Mononuclear cell (primary cell): ENCODE results near the gene S100A13. TPM values are rescaled to one million over a fixed set of nuclear protein-coding genes. Genes with fewer than 3 reads are reported as not detected.

ENCODE experiments used
- H3K27me3 ChIP-seq: 2 replicates; pipeline ENCODE4 v1.6.0; 2011; ENCODE audit warnings: low read length, control low read depth; ENCODE audit not compliant: insufficient read depth
- H3K4me1 ChIP-seq: 2 replicates; pipeline ENCODE4 v1.5.1; 2011; ENCODE audit warnings: mild to moderate bottlenecking, low read length, control low read depth; ENCODE audit not compliant: insufficient read depth
- H3K4me3 ChIP-seq: 2 replicates; pipeline ENCODE4 v1.5.1; 2011; ENCODE audit warnings: mild to moderate bottlenecking, low read length, moderate library complexity
- H3K9me3 ChIP-seq: 2 replicates; pipeline ENCODE4 v1.5.1; 2011; ENCODE audit warnings: low read depth, mild to moderate bottlenecking, control low read depth, low read length
- total RNA-seq: library from RNA; depleted of rRNA; stranded (reverse); fragments of >200 nt; gene quantifications from one replicate; pipeline ENCODE4 v1.2.3, GENCODE V29; 2012

S100A13 gene
- total RNA-seq, 1 donor = 1.2 TPM

DNA sequence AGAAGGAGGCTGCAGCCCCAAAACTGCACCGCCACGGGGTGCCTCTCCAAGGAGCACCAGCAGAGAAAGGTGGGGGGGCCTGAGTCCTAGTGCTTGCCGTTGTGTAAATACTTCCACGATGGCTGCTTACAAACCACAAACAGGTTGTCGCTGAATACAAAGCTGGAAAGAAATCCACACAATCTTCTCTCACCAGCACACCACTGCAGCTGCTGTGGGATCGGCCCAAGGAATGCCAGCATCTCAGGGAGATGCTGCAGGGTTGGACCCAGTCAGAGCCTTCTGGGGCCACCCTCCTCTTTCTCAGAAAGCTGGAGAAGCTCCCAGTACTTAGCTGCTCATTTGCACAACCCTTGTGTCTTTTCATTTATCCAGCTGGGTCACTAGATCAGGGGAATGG, 8.1 kb downstream of the S100A13 start:
- no peak overlapping the region for H3K4me3 ChIP-seq
- H3K9me3 ChIP-seq = no peaks in the 10 kb centered on the region
- no peaks in the 10 kb centered on the region for H3K27me3 ChIP-seq
- peaks cover 35% of the 10 kb centered on the region for H3K4me1 ChIP-seq

DNA sequence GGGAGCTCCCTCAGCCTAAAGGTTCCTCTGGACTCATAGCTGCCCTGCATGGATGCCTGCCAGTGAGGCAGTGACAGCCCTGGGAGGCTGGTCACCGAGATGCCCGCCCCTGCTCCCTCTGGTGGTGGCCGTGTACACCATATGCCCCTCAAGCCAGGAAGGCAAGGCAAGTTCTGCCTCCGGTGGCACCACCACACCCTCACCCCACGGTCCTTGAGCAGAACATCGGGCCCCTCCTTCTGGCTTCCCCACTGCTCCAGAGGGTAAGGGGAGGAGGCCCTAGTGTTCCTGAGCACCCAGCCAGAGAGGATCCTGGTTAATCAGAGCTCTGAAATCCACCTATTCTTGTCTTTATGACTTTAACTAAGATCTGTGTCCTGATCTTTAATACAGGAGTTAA, 9.6 kb downstream of the S100A13 start:
- H3K4me1 ChIP-seq = peaks cover 20% of the 10 kb centered on the region
- H3K27me3 ChIP-seq = no peaks in the 10 kb centered on the region
- H3K9me3 ChIP-seq = no peaks in the 10 kb centered on the region
- H3K4me3 ChIP-seq = no peak overlapping the region

DNA sequence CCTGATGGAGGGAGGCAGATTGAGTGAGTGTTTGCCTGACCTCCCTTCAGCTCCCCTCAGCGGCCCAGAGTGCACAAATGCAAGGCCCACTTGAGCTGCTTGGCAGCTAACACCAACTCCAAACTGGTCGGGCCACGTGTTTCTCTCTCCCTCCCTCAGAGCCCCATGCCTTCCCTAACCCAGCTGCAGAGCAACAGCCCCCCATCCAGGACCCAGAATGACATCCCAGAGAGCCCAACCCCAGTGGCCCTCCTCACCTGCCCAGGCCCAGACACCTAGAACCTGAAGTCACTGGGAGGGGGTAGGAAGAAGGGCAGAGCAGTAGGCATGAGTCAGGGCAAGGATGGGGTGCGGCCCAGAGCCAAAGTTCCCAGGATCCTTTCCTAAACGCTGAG, 10.4 kb downstream of the S100A13 start:
- H3K4me1 ChIP-seq = peaks cover 18% of the 10 kb centered on the region
- H3K9me3 ChIP-seq = no peaks in the 10 kb centered on the region
- no peak overlapping the region for H3K4me3 ChIP-seq
- H3K27me3 ChIP-seq = no peaks in the 10 kb centered on the region

DNA sequence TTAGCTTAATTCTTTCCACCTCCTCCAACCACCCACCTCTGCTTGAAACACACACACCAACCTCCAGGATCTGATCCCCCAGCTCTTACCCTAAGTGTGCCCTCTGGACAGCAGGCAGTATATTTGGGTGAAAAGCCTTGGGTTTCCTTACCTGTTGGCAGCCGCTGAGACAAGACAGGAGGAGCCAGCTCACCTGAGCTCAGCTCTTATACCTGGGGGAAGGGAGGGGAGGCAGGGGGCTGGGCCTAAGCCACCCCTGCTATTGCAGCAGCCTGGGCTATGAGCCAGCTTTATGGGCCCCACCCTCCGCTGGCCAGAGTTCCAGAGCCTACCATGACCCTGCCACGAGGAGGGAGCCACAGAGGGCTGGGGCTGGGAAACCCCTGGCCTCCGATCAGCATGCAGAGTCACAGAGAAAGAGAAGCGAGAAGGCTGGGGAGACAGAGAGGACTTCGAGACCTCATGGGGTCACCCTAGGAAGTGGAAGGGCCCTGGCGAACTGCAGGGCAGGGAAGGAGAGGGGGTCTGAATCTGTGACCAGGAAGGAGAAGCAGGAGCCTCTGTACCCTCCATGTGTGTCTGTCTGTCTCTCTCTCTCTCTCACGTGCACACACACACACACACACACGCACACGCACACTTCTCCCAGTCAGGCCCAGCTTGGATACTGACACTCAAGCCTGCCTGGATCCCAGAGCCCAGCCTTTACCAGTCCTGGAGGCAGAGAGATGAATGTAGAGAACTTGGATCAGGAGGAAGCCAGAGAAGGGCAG, 11.0 kb downstream of the S100A13 start, which contains the start of gene S100A14:
TSS of gene S100A14 (minus strand) at position 182 of the 773 bp plus-strand sequence. CDS start 467 bp downstream, outside the sequence.
- no peak within 1 kb of the TSS for H3K4me3 ChIP-seq
- H3K4me1 ChIP-seq = peaks cover 21% of the 10 kb centered on the region
- H3K9me3 ChIP-seq = no peaks in the 10 kb centered on the region
- H3K27me3 ChIP-seq = no peaks in the 10 kb centered on the region

DNA sequence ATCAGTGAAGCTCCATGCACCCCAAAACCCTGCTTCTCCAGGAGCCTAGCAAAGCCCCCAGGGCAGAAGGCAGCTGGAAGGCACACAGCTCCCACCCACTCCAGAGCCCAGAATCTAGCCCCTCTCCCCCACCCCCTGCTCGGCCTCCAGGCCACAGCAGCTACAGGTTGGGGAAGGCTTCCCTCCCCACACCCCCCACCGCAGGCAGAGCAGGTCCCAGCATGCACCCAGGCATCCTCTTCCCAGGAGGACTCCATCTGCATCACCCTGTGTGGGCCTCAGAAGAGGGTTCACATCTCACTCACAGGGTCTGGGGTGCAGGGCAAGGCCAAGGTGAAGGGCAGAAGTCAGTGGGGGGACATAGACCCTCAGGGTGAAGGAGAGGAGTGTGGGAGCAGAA, 11.9 kb downstream of the S100A13 start:
- Histone ChIP-seq H3K9me3 (no peaks in the 10 kb centered on the region), H3K27me3 (no peaks in the 10 kb centered on the region), H3K4me3 (no peak overlapping the region), H3K4me1 (peaks cover 29% of the 10 kb centered on the region)

DNA sequence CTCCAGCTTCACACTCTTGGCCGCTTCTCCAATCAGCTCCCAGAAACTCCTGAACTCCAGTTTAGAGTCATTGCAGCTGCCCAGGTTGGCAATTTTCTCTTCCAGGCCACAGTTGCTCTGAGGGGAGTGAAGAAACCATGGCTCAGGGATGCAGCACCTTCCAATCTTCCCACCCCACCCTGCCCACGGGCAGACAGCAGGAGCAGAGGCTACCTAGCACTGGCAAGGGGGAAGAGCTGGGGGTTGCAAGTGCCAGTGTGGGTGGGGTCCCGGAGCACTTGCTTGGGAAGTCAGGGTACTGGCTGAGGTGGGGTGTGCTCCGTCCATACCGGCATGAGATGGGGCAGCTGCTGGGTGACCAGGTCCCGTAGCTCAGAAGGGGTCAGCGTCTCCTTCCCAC, 12.4 kb downstream of the S100A13 start:
- Histone ChIP-seq H3K4me3 (no peak overlapping the region), H3K4me1 (peaks cover 34% of the 10 kb centered on the region), H3K9me3 (no peaks in the 10 kb centered on the region), H3K27me3 (no peaks in the 10 kb centered on the region)

DNA sequence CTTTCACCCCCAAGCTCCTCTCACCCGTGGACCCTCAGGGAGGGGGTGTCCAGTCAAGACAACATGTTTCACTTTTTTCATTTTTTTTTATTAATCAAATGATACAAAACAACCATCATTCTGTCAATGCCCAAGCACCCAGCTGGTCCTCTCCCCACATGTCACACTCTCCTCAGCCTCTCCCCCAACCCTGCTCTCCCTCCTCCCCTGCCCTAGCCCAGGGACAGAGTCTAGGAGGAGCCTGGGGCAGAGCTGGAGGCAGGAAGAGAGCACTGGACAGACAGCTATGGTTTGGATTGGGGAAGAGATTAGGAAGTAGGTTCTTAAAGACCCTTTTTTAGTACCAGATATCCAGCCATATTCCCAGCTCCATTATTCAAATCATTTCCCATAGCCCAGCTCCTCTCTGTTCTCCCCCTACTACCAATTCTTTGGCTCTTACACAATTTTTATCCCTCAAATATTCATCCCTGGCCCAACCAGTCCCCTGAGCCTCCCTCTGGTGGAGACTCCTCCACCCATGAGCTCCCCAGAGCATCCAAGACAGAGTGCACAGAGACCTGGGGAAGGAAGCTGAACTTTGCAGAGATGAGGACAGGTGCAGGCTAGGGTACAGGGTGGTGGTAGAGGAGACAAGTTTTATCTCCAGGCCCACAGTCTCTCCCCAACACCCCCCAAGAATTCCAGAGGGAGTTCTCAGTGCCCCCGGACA, 13.0 kb downstream of the S100A13 start:
- Histone ChIP-seq H3K9me3 (no peaks in the 10 kb centered on the region), H3K4me1 (peaks cover 38% of the 10 kb centered on the region), H3K27me3 (no peaks in the 10 kb centered on the region), H3K4me3 (no peak overlapping the region)

DNA sequence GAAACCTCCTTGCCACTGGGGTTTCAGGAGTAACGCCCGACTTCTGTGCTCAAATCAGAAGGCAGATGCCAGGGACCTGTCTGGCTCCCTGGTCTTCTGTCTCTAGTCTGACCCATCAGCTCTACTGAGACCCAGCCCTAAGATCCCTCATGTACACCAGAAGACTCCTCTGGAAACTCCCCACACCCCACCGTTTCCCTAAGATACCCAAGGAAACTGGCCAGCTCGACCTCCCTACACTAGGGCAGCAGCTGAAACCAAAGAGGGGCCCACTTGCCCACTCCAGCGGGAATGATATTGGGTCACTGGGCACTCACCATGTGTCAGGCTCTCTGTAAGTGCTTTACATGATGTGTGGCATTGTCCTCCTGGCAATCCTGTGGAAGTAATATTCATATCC, 13.9 kb downstream of the S100A13 start:
- H3K4me1 ChIP-seq = peaks cover 38% of the 10 kb centered on the region
- no peak overlapping the region for H3K4me3 ChIP-seq

DNA sequence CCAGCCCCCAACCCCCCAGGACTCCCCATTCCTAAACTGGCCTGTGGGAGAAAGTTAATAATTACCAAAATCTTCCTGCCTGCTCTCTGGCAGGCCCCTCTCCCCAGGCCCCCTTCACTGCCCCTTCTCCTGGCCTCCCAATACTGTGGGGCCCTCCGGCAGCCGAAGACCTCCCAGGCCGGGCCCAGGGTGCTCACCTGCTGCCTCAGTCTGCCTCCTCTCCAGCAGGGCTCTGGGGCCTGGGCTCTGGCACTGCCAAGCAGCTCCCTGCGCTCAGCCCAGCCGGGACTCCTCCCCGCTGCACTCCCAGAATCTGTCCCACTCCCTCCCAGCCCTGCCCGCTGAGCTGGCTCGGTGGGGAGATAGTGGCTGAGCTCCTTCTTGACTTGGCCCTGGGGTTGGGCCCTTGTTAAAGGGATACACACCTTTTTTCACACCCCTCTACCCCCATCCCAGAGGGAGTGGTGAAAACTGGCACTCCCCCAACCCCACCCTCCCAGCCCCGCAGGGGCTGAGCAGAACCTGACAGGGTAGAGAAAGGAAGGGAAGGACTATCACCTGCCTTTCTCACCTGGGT, 14.5 kb downstream of the S100A13 start, which contains the start of gene S100A16:
TSS of gene S100A16 (minus strand) at position 383 of the 577 bp plus-strand sequence. CDS start 4,986 bp downstream, outside the sequence.
- H3K9me3 ChIP-seq = no peaks in the 10 kb centered on the region
- no peak within 1 kb of the TSS for H3K4me3 ChIP-seq
- no peaks in the 10 kb centered on the region for H3K27me3 ChIP-seq
- H3K4me1 ChIP-seq = peaks cover 35% of the 10 kb centered on the region

More for the DNA sequence above, 13.9 kb downstream of the S100A13 start:
- no peaks in the 10 kb centered on the region for H3K9me3 ChIP-seq
- no peaks in the 10 kb centered on the region for H3K27me3 ChIP-seq

DNA sequence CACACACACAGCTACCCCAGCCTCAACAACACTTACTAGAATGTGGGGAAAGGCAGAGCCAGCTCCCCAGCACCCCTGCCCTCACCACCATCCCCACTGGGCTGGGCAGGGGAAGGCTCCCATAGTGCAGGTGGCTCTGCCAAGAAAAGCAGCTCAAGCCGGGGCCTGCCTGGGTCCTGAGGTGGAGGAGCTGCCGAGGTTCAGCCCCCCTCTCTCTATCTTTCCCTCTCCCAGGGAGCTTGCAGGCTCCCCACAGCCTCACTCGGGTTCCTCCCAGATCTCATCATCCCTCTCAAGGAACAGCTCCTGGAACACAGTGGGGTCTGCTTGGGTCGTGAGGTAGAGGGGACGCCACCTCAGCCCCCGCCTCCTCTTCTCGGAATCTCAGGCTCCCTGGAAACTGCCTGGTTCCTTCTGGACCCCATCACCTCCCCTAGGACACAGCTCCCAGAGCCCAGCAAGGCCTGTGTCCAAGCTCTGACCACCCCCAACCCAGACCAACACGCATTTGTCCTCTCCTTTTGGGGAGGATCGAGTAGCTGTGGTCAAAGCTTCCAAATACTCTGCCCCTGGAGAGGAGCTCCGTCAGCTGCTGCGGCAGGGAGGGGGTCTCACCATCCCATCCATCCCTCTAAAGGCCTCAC, 15.1 kb downstream of the S100A13 start:
- Histone ChIP-seq H3K4me3 (no peak overlapping the region), H3K27me3 (no peaks in the 10 kb centered on the region), H3K4me1 (peaks cover 29% of the 10 kb centered on the region), H3K9me3 (no peaks in the 10 kb centered on the region)

DNA sequence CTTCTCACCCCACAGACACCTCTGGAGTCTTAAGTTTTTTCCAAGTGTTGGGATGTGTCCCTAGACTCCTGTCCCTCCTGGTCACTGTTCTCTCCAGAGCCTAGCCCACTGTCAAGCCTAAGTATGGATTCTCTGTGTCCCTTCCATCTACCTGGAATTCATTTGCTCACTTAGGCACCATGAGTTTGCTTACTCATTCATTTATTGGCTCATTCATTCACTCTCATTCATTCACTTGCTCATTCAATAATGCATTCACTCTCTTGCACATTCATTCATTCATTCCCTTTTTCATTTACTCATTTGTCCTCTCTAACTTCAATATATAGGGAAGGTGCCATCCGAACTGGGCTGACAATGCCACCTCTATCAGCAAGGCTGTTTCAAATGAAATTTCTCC, 15.9 kb downstream of the S100A13 start:
- Histone ChIP-seq H3K4me1 (peaks cover 21% of the 10 kb centered on the region), H3K27me3 (no peaks in the 10 kb centered on the region), H3K9me3 (no peaks in the 10 kb centered on the region), H3K4me3 (no peak overlapping the region)

DNA sequence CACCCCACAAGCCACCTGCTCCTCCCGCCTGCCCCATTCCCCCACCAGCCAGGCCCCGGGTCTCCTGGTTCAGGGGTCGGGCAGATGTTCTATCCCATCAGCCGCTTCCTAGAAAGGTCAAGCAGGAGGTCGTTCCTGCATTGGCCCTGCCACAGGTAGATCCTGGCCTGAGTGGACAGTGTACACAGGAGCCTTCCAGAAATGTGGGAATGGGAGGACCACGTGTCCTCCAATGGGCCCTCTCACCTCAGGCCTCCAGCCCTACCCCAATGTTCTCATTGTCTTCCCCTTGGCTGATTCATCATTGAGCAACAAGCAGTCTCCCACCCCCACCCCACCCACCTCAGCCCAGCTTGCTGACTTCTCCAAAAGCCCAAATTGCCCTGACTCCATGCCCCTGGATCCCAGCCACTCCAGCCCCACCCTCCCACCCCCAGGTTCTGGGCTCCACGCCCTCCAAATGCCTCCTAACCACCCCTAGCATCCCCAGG, 16.4 kb downstream of the S100A13 start:
- H3K27me3 ChIP-seq = no peaks in the 10 kb centered on the region
- peaks cover 21% of the 10 kb centered on the region for H3K4me1 ChIP-seq
- H3K4me3 ChIP-seq = no peak overlapping the region
- no peaks in the 10 kb centered on the region for H3K9me3 ChIP-seq

DNA sequence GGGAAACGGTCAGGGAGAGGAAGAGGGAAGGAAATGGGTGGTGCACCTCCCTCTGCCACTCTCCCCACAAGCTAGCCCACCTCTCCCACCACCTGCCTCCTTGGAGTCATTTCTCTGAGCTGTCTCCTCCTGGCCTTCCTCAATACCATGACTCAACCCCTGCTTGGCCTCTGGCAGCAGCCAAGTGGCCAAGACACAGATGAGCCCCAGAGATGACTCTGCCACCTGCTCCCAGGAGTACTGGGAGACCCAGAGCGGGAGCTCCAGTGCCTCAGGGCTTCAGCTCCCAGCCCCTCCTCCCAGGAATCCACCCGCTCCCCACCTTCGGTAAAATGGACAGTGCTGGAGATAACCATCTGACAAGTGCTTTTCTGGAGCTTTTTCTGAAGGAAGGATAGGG, 17.0 kb downstream of the S100A13 start:
- peaks cover 21% of the 10 kb centered on the region for H3K4me1 ChIP-seq
- H3K27me3 ChIP-seq = no peaks in the 10 kb centered on the region
- H3K9me3 ChIP-seq = no peaks in the 10 kb centered on the region
- H3K4me3 ChIP-seq = no peak overlapping the region

DNA sequence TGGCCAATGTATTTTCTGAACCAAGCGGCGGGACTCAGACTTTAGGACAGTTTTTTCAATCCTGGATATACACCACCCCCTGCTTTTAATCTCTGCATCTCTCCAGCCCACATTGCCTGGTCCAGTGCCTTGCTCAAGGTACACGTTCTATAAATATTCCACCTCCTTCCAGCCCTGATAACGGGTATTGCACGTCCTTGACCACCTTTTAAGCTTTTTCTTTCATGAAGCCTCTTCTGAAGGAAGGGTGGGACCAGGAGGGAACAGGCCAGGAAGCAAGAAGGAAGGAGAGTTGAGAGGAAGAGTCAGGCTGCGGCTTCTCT, 17.8 kb downstream of the S100A13 start:
- H3K9me3 ChIP-seq = no peaks in the 10 kb centered on the region
- H3K4me3 ChIP-seq = no peak overlapping the region
- H3K4me1 ChIP-seq = peaks cover 21% of the 10 kb centered on the region
- H3K27me3 ChIP-seq = no peaks in the 10 kb centered on the region
